Thyroid gland (tissue), 4 donors: Measurements from ENCODE around the gene MSH4. TPM values are rescaled to one million over a fixed set of nuclear protein-coding genes. Genes with fewer than 3 reads are reported as not detected.

Experiments used
- DNase-seq, 2 donors: peaks; one replicate each; pipeline ENCODE4 v3.0.0-alpha.2; 2019
- H3K27ac ChIP-seq, 3 donors: fragments of 200-600 bp; sonication (generic); 1 replicate in 2 of 3; 2 replicates in 1 of 3; pipeline ENCODE4 v1.5.1; 2016 to 2019; ENCODE audit warnings: mild to moderate bottlenecking in 1 of 3, moderate library complexity in 1 of 3
- H3K27me3 ChIP-seq: fragments of 200-600 bp; sonication (generic); one replicate; pipeline ENCODE4 v1.5.1; 2019
- H3K36me3 ChIP-seq, 2 donors: fragments of 200-600 bp; sonication (generic); one replicate each; pipeline ENCODE4 v1.5.1; 2016 to 2019
- H3K4me1 ChIP-seq, 2 donors: fragments of 200-600 bp; sonication (generic); one replicate each; pipeline ENCODE4 v1.5.1; 2017 to 2019
- H3K4me3 ChIP-seq, 3 donors: fragments of 200-600 bp; sonication (generic); replicated peaks in 1 of 3; 1 replicate in 2 of 3; 2 replicates in 1 of 3; pipeline ENCODE4 v1.5.1; 2016; ENCODE audit warnings: mild to moderate bottlenecking in 1 of 3
- H3K9me3 ChIP-seq: fragments of 200-600 bp; sonication (generic); one replicate; pipeline ENCODE4 v1.5.1; 2017
- POLR2A ChIP-seq, 2 donors: fragments of 450-650 bp; IDR thresholded peaks; one replicate each; pipeline ENCODE4 v1.6.1; 2017; ENCODE audit warnings: antibody characterized with exemption in 2 of 2, mild to moderate bottlenecking in 2 of 2, moderate library complexity in 1 of 2
- WGBS, 2 donors: methylation state at CpG; one replicate each; pipeline ENCODE4 v1.1.5; 2017; 5-methylcytosine and 5-hydroxymethylcytosine counted together
- intact Hi-C: fragments of 100-400 bp; cut with DNase I; formaldehyde crosslinking; loops from one replicate; pipeline ENCODE4 v1.15.1; 2023
- total RNA-seq, 4 donors: library from RNA; depleted of rRNA; stranded (reverse); fragments of >200 nt; gene quantifications; one replicate each; pipeline ENCODE4 v1.2.3, GENCODE V29; 2016
- TF ChIP-seq, protein P1 (sequence below), 6 experiments: fragments of 200-600 bp in 3 of 6; fragments of 450-650 bp in 3 of 6; sonication (generic) in 3 of 6; IDR thresholded peaks; one replicate each; pipeline ENCODE4 v1.5.1; 2016 to 2019; ENCODE audit warnings: antibody characterized with exemption in 6 of 6, mild to moderate bottlenecking in 2 of 6, inconsistent platforms in 1 of 6, moderate library complexity in 1 of 6

The MSH4 gene
- total RNA-seq, 4 donors from 2014 or later: 0.22 to 0.40 TPM; not detected in 2

DNA sequence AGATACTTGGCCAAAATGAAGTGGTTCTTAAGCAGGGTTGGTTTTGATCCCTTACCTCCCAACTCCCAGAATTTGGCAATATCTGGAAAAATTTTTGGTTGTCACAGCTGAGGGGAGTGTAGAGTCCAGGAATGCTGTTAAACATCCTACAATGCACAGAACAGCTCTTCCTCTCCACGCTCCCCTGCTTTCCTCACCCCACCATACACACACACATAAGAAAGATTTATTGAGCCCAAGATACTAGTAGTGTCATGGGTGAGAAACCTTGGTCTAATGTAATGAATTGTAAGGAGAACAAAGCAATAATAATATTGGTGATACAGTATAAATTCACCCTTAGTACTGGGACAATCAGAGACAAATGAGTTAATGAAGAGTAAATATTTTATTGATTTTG is 87.8 kb downstream of the MSH4 start:
- Histone ChIP-seq H3K9me3 (no peaks in the 10 kb centered on the region), H3K36me3 (no peaks in the 10 kb centered on the region), H3K4me1 (no peaks in the 10 kb centered on the region), H3K27ac (no peak overlapping the region), H3K27me3 (no peaks in the 10 kb centered on the region), H3K4me3 (no peak overlapping the region)
- WGBS, 2 donors: 88 to 96% methylated on average over 1 of the region's 1 CpG
- TF ChIP-seq POLR2A (IDR thresholded peaks at IDR 0.05): no peak
- TF ChIP-seq, protein P1, sequence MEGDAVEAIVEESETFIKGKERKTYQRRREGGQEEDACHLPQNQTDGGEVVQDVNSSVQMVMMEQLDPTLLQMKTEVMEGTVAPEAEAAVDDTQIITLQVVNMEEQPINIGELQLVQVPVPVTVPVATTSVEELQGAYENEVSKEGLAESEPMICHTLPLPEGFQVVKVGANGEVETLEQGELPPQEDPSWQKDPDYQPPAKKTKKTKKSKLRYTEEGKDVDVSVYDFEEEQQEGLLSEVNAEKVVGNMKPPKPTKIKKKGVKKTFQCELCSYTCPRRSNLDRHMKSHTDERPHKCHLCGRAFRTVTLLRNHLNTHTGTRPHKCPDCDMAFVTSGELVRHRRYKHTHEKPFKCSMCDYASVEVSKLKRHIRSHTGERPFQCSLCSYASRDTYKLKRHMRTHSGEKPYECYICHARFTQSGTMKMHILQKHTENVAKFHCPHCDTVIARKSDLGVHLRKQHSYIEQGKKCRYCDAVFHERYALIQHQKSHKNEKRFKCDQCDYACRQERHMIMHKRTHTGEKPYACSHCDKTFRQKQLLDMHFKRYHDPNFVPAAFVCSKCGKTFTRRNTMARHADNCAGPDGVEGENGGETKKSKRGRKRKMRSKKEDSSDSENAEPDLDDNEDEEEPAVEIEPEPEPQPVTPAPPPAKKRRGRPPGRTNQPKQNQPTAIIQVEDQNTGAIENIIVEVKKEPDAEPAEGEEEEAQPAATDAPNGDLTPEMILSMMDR (IDR thresholded peaks at IDR 0.05): no peak
- intact Hi-C loops: no loop called here
- no peak for DNase-seq

DNA sequence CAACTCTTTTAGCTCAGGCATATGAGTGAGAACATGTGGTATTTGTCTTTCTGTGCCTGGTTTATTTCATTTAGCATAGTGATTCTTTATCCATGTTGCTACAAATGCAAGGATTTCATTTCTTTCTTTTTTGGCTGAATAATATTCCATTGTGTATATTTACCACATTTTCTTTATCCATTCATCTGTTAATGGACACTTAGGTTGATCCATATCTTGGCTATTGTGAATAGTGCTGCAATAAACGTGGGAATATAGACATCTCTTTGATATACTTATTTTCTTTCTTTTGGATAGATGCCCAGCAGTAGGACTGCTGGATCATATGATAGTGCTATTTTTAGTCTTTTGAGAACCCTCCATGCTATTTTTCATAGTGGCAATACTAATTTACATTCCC is 104.7 kb downstream of the MSH4 start:
- no peaks in the 10 kb centered on the region for H3K27me3 ChIP-seq
- no peaks in the 10 kb centered on the region for H3K4me1 ChIP-seq
- no peak overlapping the region for H3K27ac ChIP-seq
- 55 to 66% methylated on average over 1 of the region's 1 CpG for WGBS, 2 donors
- DNase-seq: no peak
- intact Hi-C loops: no loop called here
- no peaks in the 10 kb centered on the region for H3K9me3 ChIP-seq
- TF ChIP-seq POLR2A (IDR thresholded peaks at IDR 0.05): no peak
- TF ChIP-seq, protein P1 (IDR thresholded peaks at IDR 0.05): no peak
- no peaks in the 10 kb centered on the region for H3K36me3 ChIP-seq
- H3K4me3 ChIP-seq: no peak overlapping the region

DNA sequence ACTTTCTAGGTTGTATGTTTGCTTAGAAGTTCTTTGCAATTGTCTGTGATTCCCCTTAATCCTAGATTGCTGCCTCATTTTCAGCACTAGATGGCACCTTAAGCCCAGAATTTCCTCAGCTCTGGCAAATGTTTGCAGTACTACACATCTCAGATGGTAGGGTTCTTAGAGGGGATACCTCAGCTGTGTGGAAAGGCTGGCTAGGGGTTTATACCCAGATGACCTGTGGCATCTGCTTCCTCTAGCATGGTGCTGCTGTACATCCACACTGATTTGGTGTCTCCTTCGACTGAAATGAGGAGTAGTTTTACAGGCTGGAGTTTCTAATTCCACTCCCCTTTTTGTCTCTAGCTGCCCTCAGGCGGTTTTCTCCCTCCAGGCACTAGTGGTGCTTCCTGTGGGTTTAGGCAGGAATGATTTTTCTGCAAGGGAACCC is 112.1 kb downstream of the MSH4 start:
- WGBS, 2 donors: 48 to 51% methylated on average over 2 of the region's 2 CpGs
- intact Hi-C loops: no loop called here
- no peak overlapping the region for H3K4me3 ChIP-seq
- H3K36me3 ChIP-seq: no peaks in the 10 kb centered on the region
- H3K4me1 ChIP-seq: no peaks in the 10 kb centered on the region
- TF ChIP-seq POLR2A (IDR thresholded peaks at IDR 0.05): no peak
- TF ChIP-seq, protein P1 (IDR thresholded peaks at IDR 0.05): peak in 4 of 6 experiments; percentile 28 to 63 (median 52)
- peak; percentile 4 for DNase-seq
- H3K27me3 ChIP-seq: no peaks in the 10 kb centered on the region
- no peak overlapping the region for H3K27ac ChIP-seq
- no peaks in the 10 kb centered on the region for H3K9me3 ChIP-seq

DNA sequence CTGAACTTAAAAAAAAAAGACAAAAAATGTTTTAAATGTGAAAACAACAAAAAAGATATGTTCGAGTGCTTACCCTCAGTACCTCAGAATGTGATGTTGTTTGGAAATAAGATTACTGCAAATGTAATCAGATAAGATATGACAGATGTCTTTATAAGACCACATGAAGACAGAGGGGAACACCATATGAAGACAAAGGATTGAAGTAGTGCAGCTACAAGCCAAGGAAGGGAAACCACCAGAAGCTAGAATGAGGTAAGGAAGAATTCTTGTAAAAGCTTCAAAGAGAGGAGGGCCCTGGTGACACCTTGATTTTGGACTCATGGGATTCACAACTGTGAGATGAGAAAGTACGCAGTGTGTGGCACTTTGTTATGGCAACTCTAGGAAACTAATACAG is 120.2 kb downstream of the MSH4 start:
- 86 to 90% methylated on average over 2 of the region's 2 CpGs for WGBS, 2 donors
- H3K9me3 ChIP-seq: no peaks in the 10 kb centered on the region
- no peak overlapping the region for H3K4me3 ChIP-seq
- H3K27ac ChIP-seq: no peak overlapping the region
- intact Hi-C loops: no loop called here
- H3K36me3 ChIP-seq: no peaks in the 10 kb centered on the region
- DNase-seq: no peak
- H3K4me1 ChIP-seq: no peaks in the 10 kb centered on the region
- no peaks in the 10 kb centered on the region for H3K27me3 ChIP-seq
- no peak for TF ChIP-seq POLR2A (IDR thresholded peaks at IDR 0.05)
- TF ChIP-seq, protein P1 (IDR thresholded peaks at IDR 0.05): no peak

DNA sequence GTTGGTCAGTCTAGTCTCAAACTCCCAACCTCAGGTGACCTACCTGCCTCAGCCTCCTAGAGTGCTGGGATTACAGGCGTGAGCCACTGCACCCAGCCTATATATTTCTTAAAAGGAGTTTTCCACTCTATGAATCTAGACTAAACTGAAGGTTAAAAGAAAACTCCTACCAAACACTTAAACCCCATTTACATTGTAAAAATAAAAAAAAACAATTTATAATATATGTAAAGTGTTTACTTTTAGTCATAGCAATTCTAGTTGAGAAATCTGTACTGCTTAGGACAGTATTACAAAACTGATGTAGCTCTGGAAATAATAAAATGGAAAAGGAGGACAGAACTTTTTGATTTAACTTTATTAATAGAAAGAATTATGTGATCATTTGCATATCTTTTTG is 126.0 kb downstream of the MSH4 start:
- 93 to 100% methylated on average over 1 of the region's 1 CpG for WGBS, 2 donors
- TF ChIP-seq, protein P1 (IDR thresholded peaks at IDR 0.05): no peak
- no peak for TF ChIP-seq POLR2A (IDR thresholded peaks at IDR 0.05)
- H3K36me3 ChIP-seq: no peaks in the 10 kb centered on the region
- no peak overlapping the region for H3K27ac ChIP-seq
- H3K27me3 ChIP-seq: no peaks in the 10 kb centered on the region
- DNase-seq: no peak
- H3K9me3 ChIP-seq: no peaks in the 10 kb centered on the region
- H3K4me1 ChIP-seq: no peaks in the 10 kb centered on the region
- H3K4me3 ChIP-seq: no peak overlapping the region
- intact Hi-C loops: no loop called here
